ENCODE measurements around the gene OMA1.

- TF ChIP-seq, protein P1, sequence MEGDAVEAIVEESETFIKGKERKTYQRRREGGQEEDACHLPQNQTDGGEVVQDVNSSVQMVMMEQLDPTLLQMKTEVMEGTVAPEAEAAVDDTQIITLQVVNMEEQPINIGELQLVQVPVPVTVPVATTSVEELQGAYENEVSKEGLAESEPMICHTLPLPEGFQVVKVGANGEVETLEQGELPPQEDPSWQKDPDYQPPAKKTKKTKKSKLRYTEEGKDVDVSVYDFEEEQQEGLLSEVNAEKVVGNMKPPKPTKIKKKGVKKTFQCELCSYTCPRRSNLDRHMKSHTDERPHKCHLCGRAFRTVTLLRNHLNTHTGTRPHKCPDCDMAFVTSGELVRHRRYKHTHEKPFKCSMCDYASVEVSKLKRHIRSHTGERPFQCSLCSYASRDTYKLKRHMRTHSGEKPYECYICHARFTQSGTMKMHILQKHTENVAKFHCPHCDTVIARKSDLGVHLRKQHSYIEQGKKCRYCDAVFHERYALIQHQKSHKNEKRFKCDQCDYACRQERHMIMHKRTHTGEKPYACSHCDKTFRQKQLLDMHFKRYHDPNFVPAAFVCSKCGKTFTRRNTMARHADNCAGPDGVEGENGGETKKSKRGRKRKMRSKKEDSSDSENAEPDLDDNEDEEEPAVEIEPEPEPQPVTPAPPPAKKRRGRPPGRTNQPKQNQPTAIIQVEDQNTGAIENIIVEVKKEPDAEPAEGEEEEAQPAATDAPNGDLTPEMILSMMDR (conservative IDR thresholded peaks at IDR 0.05; ENCODE audit: low read depth, low read length): no peak
- TF ChIP-seq MAFK (IDR thresholded peaks at IDR 0.05; ENCODE audit: low read depth, low read length): no peak
- TF ChIP-seq RAD21 (IDR thresholded peaks at IDR 0.05; ENCODE audit: low read length): no peak
- no peak for TF ChIP-seq SMC3 (IDR thresholded peaks at IDR 0.05; ENCODE audit: low read depth, low read length)
Observed at GRCh38 chr1:58570094-58570493, 23.6 kb upstream of the OMA1 start.

All from IMR-90 (cell line).